ENCODE measurements around the gene TKFC. TPM values are rescaled to one million over a fixed set of nuclear protein-coding genes. Genes with fewer than 3 reads are reported as not detected.
A peak's percentile ranks its signal among the peaks of the same experiment; 100 is the strongest.

The TKFC gene
- total RNA-seq, 3 donors from 2014 or later, result 15.2 to 34.4 (median 26.9) TPM

- Histone ChIP-seq H3K4me3 (no peak overlapping the region), H3K27ac (peak overlapping the region in 1 of 2 donors; percentile 58), H3K36me3 (no peaks in the 10 kb centered on the region), H3K4me1 (peaks cover 0 to 6% of the 10 kb centered on the region in 2 donors), H3K27me3 (no peaks in the 10 kb centered on the region), H3K9me3 (no peaks in the 10 kb centered on the region)
- intact Hi-C loops (cut with DNase I; ENCODE audit: low total_unique reads), result no loop called here
- no peak for DNase-seq (ENCODE audit: low spot score in 2 of 2)
- TF ChIP-seq CTCF (IDR thresholded peaks at IDR 0.05) (no peak), POLR2A (IDR thresholded peaks at IDR 0.05) (no peak), POLR2AphosphoS5 (IDR thresholded peaks at IDR 0.05) (no peak)
These were observed 16.2 kb downstream of the TKFC start for GRCh38 chr11:61349189-61349751.

DNA sequence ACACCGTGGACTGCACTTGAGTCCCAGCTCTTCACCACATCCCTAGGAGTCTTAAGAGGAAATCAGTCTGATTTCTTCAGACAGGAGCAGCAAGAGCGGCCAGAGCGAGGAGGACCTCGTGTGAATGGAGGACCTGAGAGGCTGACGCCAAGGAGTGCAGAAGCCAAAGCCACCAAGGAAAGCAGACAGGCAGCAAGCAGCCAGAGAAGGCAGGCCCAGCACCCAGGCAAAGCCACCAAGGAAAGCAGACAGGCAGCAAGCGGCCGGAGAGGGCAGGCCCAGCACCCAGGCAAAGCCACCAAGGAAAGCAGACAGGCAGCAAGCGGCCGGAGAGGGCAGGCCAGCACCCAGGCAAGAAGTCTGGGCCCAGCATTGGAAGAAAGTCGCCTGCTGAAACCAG is 16.9 kb downstream of the TKFC start:
- H3K27ac ChIP-seq, result peak overlapping the region in 1 of 2 donors; percentile 58
- no peak for DNase-seq (ENCODE audit: low spot score in 2 of 2)
- peaks cover 0 to 6% of the 10 kb centered on the region in 2 donors for H3K4me1 ChIP-seq
- H3K27me3 ChIP-seq, result no peaks in the 10 kb centered on the region
- TF ChIP-seq POLR2A (IDR thresholded peaks at IDR 0.05), result no peak
- TF ChIP-seq CTCF (IDR thresholded peaks at IDR 0.05), result no peak
- no peak for TF ChIP-seq POLR2AphosphoS5 (IDR thresholded peaks at IDR 0.05)
- no peaks in the 10 kb centered on the region for H3K9me3 ChIP-seq
- no peak overlapping the region for H3K4me3 ChIP-seq
- H3K36me3 ChIP-seq, result no peaks in the 10 kb centered on the region
- intact Hi-C loops (cut with DNase I; ENCODE audit: low total_unique reads), result no loop called here

GRCh38 chr11:61350336-61350735 is 17.3 kb downstream of the TKFC start:
- Histone ChIP-seq H3K27me3 (no peaks in the 10 kb centered on the region), H3K36me3 (no peaks in the 10 kb centered on the region), H3K4me3 (no peak overlapping the region), H3K4me1 (peaks cover 0 to 2% of the 10 kb centered on the region in 2 donors), H3K9me3 (no peaks in the 10 kb centered on the region), H3K27ac (peak overlapping the region in 1 of 2 donors; percentile 19)
- DNase-seq (ENCODE audit: low spot score in 2 of 2), result no peak
- TF ChIP-seq POLR2AphosphoS5 (IDR thresholded peaks at IDR 0.05) (no peak), POLR2A (IDR thresholded peaks at IDR 0.05) (no peak), CTCF (IDR thresholded peaks at IDR 0.05) (no peak)
- intact Hi-C loops (cut with DNase I; ENCODE audit: low total_unique reads), result no loop called here

DNA sequence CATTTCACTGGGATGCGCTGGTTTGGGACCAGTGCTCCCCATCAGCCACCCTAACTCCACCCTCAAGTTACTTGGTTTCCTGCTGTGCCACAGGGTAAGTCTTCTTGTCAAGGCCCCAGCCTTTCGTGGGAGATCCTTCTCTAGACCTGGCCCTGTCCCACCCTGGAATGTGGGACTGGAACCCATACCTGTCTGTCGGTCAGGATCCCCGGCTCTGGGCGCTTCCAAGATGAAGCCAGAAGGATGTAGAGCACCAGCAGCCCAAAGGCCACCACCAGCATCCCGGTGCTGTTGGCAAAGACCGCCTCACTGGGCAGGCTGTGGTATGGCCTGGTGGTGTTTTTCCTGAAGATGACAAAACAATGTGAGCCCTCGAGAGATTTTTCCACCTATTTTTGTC is 17.8 kb downstream of the TKFC start:
- intact Hi-C loops (cut with DNase I; ENCODE audit: low total_unique reads), result no loop called here
- Histone ChIP-seq H3K9me3 (no peaks in the 10 kb centered on the region), H3K27me3 (no peaks in the 10 kb centered on the region), H3K36me3 (no peaks in the 10 kb centered on the region), H3K27ac (peak overlapping the region in 1 of 2 donors; percentile 19), H3K4me3 (no peak overlapping the region), H3K4me1 (no peaks in the 10 kb centered on the region)
- TF ChIP-seq CTCF (IDR thresholded peaks at IDR 0.05) (no peak), POLR2AphosphoS5 (IDR thresholded peaks at IDR 0.05) (no peak), POLR2A (IDR thresholded peaks at IDR 0.05) (no peak)
- no peak for DNase-seq (ENCODE audit: low spot score in 2 of 2)

- intact Hi-C loops (cut with DNase I; ENCODE audit: low total_unique reads), result no loop called here
- no peaks in the 10 kb centered on the region for H3K4me1 ChIP-seq
- no peak overlapping the region for H3K27ac ChIP-seq
- DNase-seq (ENCODE audit: low spot score in 2 of 2), result no peak
- H3K27me3 ChIP-seq, result no peaks in the 10 kb centered on the region
- no peak for TF ChIP-seq CTCF (IDR thresholded peaks at IDR 0.05)
- no peak for TF ChIP-seq POLR2AphosphoS5 (IDR thresholded peaks at IDR 0.05)
- TF ChIP-seq POLR2A (IDR thresholded peaks at IDR 0.05), result no peak
- no peaks in the 10 kb centered on the region for H3K9me3 ChIP-seq
- H3K4me3 ChIP-seq, result no peak overlapping the region
- H3K36me3 ChIP-seq, result no peaks in the 10 kb centered on the region
These were observed 19.0 kb downstream of the TKFC start for GRCh38 chr11:61352038-61352437.
